Stomach (tissue), 4 donors: Measurements from ENCODE around the gene TRERF1.

ENCODE experiments used
- POLR2A ChIP-seq, 4 donors: fragments of 450-650 bp; IDR thresholded peaks; one replicate each; pipeline ENCODE4 v1.6.1; 2016; ENCODE audit warnings: antibody characterized with exemption in 4 of 4, control low read depth in 2 of 4, mild to moderate bottlenecking in 1 of 4, moderate library complexity in 1 of 4
- TF ChIP-seq, protein P1 (sequence below), 7 experiments: fragments of 450-650 bp in 4 of 7; fragments of 200-600 bp in 3 of 7; sonication (generic) in 3 of 7; IDR thresholded peaks; one replicate each; pipeline ENCODE4 v1.5.1; 2016 to 2019; ENCODE audit warnings: antibody characterized with exemption in 7 of 7, control low read depth in 2 of 7, mild to moderate bottlenecking in 1 of 7

DNA sequence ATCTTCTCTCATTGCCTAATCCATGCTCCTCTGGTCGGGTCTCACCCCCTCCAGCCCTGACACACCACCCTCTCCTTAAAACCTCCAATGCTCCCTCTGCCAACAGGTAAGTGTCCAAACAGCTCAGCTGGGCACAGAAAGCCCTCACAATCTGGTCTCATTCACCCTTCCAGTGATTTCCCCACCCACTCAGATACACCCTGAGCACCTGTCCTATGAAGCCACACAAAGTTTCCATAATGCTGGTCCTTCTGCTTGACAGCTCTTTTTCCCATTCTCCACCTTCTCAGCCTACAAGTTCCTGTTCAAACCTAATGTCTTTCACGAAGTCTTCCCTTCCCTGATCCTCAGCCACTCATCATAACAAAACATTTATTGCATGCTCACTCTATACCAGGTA lies 164.0 kb downstream of the TRERF1 start:
- TF ChIP-seq, protein P1, sequence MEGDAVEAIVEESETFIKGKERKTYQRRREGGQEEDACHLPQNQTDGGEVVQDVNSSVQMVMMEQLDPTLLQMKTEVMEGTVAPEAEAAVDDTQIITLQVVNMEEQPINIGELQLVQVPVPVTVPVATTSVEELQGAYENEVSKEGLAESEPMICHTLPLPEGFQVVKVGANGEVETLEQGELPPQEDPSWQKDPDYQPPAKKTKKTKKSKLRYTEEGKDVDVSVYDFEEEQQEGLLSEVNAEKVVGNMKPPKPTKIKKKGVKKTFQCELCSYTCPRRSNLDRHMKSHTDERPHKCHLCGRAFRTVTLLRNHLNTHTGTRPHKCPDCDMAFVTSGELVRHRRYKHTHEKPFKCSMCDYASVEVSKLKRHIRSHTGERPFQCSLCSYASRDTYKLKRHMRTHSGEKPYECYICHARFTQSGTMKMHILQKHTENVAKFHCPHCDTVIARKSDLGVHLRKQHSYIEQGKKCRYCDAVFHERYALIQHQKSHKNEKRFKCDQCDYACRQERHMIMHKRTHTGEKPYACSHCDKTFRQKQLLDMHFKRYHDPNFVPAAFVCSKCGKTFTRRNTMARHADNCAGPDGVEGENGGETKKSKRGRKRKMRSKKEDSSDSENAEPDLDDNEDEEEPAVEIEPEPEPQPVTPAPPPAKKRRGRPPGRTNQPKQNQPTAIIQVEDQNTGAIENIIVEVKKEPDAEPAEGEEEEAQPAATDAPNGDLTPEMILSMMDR (IDR thresholded peaks at IDR 0.05), result no peak
- no peak for TF ChIP-seq POLR2A (IDR thresholded peaks at IDR 0.05)
